Endothelial cell (in vitro differentiated cells): ENCODE results near the gene EME2. TPM values are rescaled to one million over a fixed set of nuclear protein-coding genes. Genes with fewer than 3 reads are reported as not detected.
A peak's percentile ranks its signal among the peaks of the same experiment; 100 is the strongest.

ENCODE experiments used
- DNase-seq: peaks from one replicate; pipeline ENCODE4 v3.0.0; 2021; ENCODE audit warnings: low spot score
- H3K27ac Mint-ChIP-seq: one replicate; pipeline ENCODE4 v1.8.0; 2021; ENCODE audit warnings: mixed read lengths, inconsistent platforms; ENCODE audit not compliant: unreplicated experiment
- H3K27me3 Mint-ChIP-seq: one replicate; pipeline ENCODE4 v1.8.0; 2021; ENCODE audit warnings: mild to moderate bottlenecking, moderate library complexity, mixed read lengths, inconsistent platforms; ENCODE audit not compliant: unreplicated experiment
- H3K36me3 Mint-ChIP-seq: one replicate; pipeline ENCODE4 v1.8.0; 2021; ENCODE audit warnings: mild to moderate bottlenecking, low read depth, mixed read lengths, inconsistent platforms; ENCODE audit not compliant: unreplicated experiment
- H3K4me1 Mint-ChIP-seq: one replicate; pipeline ENCODE4 v1.8.0; 2021; ENCODE audit warnings: mild to moderate bottlenecking, mixed read lengths, inconsistent platforms; ENCODE audit not compliant: unreplicated experiment
- H3K4me3 Mint-ChIP-seq: one replicate; pipeline ENCODE4 v1.8.0; 2021; ENCODE audit warnings: mild to moderate bottlenecking, mixed read lengths, inconsistent platforms; ENCODE audit not compliant: unreplicated experiment
- H3K9me3 Mint-ChIP-seq: one replicate; pipeline ENCODE4 v1.8.0; 2021; ENCODE audit warnings: mixed read lengths, inconsistent platforms; ENCODE audit not compliant: unreplicated experiment
- total RNA-seq: library from RNA; stranded (reverse); fragmentation: NEBNext Ultra II Directional; extraction: Animal tissue kit (Norgen Biotek cat#: 25700); gene quantifications from one replicate; pipeline ENCODE4 v1.2.1, GENCODE V29; 2021; ENCODE audit not compliant: unreplicated experiment
- TF ChIP-seq, protein P1 (sequence below): fragments of 200-600 bp; sonication (generic); IDR thresholded peaks from one replicate; pipeline ENCODE4 v1.5.0; 2021; ENCODE audit warnings: antibody characterized with exemption; ENCODE audit not compliant: unreplicated experiment

Gene EME2
- total RNA-seq, 1 donor from 2014 or later: 25.4 TPM

DNA sequence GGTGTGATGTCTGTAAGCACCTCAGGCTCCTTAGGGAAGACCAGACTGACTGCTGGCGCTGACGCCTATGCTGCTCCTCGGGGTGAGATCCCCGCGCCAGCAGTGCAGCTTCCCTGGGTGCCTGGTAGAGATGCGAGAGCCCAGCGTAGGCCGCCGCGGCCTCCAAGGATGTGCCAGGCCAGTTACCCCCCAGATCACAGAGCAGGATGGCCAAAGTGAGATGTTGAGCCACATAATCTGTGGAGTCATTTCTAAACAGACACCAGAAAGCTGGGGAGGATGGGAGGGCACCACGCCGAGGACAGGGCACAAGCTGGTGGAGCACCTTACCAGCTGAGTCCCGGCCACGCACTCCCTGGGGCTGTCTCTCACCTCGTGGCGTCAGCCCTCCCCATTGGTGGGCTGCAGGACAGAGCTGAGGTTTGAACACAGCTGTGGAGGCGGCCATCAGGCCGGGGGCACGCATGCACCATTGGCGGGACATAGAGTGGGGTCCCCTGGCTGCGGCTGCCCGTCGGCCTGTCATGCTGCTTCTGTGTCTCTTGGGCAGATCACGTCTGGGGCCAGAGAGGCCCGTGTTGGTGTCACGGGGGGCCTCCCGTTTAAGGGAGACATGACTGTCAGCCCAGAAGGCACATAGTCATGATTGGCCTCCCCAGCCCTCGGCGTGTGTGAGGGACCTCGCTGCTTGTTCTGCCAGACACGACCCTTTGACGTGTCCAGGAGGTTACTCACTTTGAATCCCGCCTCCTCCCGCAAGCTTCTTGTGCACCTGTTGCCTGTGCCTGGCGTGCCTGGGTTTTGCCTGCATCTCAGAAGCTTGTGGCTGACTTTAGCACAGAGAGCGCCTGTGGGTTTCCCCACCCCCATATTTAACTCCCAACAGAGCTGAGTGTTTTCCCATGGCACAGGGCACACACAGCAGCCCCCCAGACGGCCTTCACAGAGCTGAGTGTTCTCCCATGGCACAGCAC, 44.7 kb upstream of the EME2 start:
- peaks cover 5% of the 10 kb centered on the region for H3K4me1 Mint-ChIP-seq
- H3K27ac Mint-ChIP-seq: no peak overlapping the region
- peaks cover 32% of the 10 kb centered on the region for H3K36me3 Mint-ChIP-seq
- H3K4me3 Mint-ChIP-seq: peak overlapping the region; percentile 61
- DNase-seq: no peak
- peaks cover 1% of the 10 kb centered on the region for H3K27me3 Mint-ChIP-seq
- TF ChIP-seq, protein P1, sequence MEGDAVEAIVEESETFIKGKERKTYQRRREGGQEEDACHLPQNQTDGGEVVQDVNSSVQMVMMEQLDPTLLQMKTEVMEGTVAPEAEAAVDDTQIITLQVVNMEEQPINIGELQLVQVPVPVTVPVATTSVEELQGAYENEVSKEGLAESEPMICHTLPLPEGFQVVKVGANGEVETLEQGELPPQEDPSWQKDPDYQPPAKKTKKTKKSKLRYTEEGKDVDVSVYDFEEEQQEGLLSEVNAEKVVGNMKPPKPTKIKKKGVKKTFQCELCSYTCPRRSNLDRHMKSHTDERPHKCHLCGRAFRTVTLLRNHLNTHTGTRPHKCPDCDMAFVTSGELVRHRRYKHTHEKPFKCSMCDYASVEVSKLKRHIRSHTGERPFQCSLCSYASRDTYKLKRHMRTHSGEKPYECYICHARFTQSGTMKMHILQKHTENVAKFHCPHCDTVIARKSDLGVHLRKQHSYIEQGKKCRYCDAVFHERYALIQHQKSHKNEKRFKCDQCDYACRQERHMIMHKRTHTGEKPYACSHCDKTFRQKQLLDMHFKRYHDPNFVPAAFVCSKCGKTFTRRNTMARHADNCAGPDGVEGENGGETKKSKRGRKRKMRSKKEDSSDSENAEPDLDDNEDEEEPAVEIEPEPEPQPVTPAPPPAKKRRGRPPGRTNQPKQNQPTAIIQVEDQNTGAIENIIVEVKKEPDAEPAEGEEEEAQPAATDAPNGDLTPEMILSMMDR: no peak
- H3K9me3 Mint-ChIP-seq: no peaks in the 10 kb centered on the region

DNA sequence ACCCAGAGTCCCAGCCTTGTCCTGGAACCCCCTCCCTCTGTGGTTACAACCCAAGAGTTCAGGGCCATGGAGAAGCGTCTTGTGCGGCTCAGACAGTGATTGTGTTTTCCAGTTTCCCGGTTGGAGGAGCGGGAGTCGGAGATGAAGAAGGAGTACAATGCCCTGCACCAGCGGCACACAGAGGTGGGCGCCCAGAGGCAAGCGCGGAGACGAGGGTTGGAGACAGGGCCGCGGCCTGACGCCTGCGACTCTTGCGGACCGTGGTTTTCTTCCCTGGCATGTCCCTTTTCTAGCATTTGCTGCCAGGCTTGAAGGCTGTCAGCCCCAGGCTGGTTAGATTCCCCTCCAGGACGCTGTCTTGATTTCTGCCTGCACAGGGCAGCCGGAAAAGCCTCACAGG, 43.6 kb upstream of the EME2 start:
- Mint-ChIP-seq H3K4me3 (no peak overlapping the region), H3K9me3 (no peaks in the 10 kb centered on the region), H3K36me3 (peaks cover 34% of the 10 kb centered on the region), H3K4me1 (peaks cover 5% of the 10 kb centered on the region), H3K27me3 (peaks cover 1% of the 10 kb centered on the region), H3K27ac (no peak overlapping the region)
- TF ChIP-seq, protein P1: no peak
- no peak for DNase-seq

DNA sequence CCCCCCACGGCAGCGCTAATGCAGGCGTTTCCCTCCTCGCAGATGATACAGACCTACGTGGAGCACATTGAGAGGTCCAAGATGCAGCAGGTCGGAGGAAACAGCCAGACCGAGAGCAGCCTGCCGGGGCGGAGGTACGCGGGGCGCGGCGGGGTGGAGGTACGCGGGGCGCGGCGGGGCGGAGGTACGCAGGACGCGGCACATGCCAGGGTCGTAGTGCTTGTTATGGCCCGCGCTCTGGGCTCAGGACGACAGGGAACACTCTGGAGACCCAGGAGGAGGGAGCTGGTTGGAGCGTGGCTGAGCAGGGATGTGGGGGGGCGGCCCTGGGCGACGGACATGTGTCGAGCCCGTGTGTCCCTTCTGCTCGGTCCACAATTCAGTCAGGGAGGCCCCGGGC, 43.2 kb upstream of the EME2 start:
- TF ChIP-seq, protein P1: no peak
- H3K36me3 Mint-ChIP-seq: peaks cover 34% of the 10 kb centered on the region
- DNase-seq: no peak
- no peak overlapping the region for H3K27ac Mint-ChIP-seq
- H3K27me3 Mint-ChIP-seq: peaks cover 4% of the 10 kb centered on the region
- no peaks in the 10 kb centered on the region for H3K9me3 Mint-ChIP-seq
- peaks cover 5% of the 10 kb centered on the region for H3K4me1 Mint-ChIP-seq
- H3K4me3 Mint-ChIP-seq: no peak overlapping the region

DNA sequence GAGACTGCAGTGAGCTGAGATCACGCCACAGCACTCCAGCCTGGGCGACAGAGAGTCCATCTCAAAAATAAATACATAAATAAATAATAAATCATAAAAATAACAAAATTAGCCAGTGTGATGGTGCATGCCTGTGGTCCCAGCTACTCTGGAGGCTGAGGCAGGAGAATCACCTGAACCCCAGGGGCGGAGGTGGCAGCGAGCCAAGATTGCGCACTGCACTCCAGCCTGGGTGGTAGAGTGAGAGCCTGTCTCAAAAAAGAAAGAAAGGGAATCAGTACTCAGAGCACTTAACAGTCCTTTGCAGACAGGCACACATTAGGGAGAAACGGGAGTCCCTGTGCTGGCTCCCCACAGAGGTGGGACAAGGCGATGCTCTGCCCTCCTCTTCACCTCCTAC, 41.5 kb upstream of the EME2 start:
- H3K4me3 Mint-ChIP-seq: no peak overlapping the region
- no peaks in the 10 kb centered on the region for H3K9me3 Mint-ChIP-seq
- no peak for DNase-seq
- TF ChIP-seq, protein P1: no peak
- H3K36me3 Mint-ChIP-seq: peaks cover 33% of the 10 kb centered on the region
- peak overlapping the region; percentile 52 for H3K27ac Mint-ChIP-seq
- H3K4me1 Mint-ChIP-seq: peaks cover 5% of the 10 kb centered on the region
- H3K27me3 Mint-ChIP-seq: peaks cover 7% of the 10 kb centered on the region

DNA sequence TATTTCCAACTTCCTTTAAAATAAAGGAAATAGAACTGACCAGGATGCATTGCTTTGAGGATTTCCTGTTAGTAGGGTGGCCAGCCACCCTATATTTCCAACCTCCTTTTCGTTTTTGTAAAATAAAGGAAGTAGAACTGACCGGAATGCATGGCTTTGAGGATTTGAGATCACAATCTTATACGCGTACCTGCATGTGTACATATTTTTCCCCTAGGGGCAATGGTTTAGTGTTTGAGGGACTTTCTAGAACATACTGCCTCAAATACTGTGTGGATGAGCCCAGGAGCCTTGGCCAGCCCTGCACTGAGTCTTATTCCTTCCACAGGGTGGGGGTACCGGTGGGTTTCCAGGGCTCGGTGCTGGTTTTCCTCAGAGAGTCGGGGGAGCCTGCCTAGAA, 41.0 kb upstream of the EME2 start:
- Mint-ChIP-seq H3K4me1 (peaks cover 5% of the 10 kb centered on the region), H3K27ac (no peak overlapping the region), H3K36me3 (peaks cover 31% of the 10 kb centered on the region), H3K4me3 (no peak overlapping the region), H3K9me3 (no peaks in the 10 kb centered on the region), H3K27me3 (peaks cover 7% of the 10 kb centered on the region)
- TF ChIP-seq, protein P1: no peak
- no peak for DNase-seq
